Thyroid gland (tissue), 4 donors: ENCODE data around the gene RFC1.

Source experiments
- CTCF ChIP-seq, 6 experiments: fragments of 200-600 bp in 3 of 6; fragments of 450-650 bp in 3 of 6; sonication (generic) in 3 of 6; IDR thresholded peaks; one replicate each; pipeline ENCODE4 v1.5.1; 2016 to 2019; ENCODE audit warnings: antibody characterized with exemption in 6 of 6, mild to moderate bottlenecking in 2 of 6, inconsistent platforms in 1 of 6, moderate library complexity in 1 of 6
- POLR2A ChIP-seq, 2 donors: fragments of 450-650 bp; IDR thresholded peaks; one replicate each; pipeline ENCODE4 v1.6.1; 2017; ENCODE audit warnings: antibody characterized with exemption in 2 of 2, mild to moderate bottlenecking in 2 of 2, moderate library complexity in 1 of 2

DNA sequence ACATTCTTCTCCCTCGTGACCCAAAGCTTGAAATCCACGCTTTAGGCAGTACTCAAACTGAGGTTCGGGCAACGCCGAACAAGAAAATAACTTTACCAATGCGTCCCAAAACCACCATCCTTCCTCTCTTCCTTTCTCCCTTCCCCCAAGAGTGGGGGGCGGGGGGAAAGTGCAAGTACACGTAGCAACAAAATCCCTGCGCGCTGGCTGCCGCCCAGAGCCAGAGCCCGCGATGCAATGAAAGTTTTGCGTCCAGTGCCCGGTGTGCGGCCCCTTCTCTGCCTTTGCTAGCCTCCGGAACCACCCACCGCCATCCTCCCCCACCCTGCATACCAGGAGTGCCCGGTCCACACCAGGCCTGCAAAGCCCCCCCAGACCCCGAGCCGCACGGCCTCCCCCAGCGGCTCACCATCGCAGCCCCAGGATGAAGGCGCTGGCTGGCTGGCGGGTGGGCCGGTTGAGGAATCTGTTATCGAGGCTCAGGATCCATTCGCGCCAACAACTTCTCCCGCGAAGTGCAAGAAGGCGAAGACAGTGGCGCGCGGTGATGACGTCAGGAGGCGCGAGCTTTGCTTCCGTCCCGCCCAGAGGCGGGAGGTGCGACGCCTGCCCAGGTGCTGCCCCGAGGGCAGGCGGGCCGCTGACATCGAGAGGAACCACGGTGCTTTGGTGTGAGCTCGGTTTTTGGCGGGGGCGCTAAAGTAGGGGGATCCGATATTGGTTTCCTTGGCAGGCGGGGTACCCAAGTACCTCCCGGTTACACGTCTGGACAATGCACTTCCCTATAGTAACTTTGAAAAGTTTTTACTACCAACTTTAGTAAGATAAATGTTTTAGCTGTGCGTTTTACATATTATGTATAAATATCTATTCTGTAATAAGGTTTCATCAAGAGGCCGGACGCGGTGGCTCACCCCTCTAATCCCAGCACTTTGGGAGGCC, at the start of gene RFC1:
- TF ChIP-seq POLR2A (IDR thresholded peaks at IDR 0.05) (peak in 1 of 2 donors; percentile 56), CTCF (IDR thresholded peaks at IDR 0.05) (no peak)
